Measurements from ENCODE around the gene SLC13A5.

The SLC13A5 gene

GRCh38 chr17:6713130-6713917 is at the start of gene SLC13A5:
Gene SLC13A5, minus strand, starts transcription at chr17:6713369. Its CDS starts 36 bp downstream, at chr17:6713333.
- peak within 1 kb of the TSS; percentile 73 for H3K4me3 ChIP-seq (ENCODE audit: low read length)
- H3K4me1 ChIP-seq (ENCODE audit: insufficient read depth, low read length), result peaks cover 8% of the 10 kb centered on the region
- H3K9ac ChIP-seq (ENCODE audit: low read depth, low read length), result peak within 1 kb of the TSS; percentile 58; the same call in 1 of the 2 replicates
- H3K36me3 ChIP-seq (ENCODE audit: insufficient read depth, low read depth, low read length), result no peaks in the 10 kb centered on the region
- H3K27ac ChIP-seq (ENCODE audit: low read length), result no peak within 1 kb of the TSS
- H3K27me3 ChIP-seq (ENCODE audit: insufficient read depth, low read length), result peaks cover 43% of the 10 kb centered on the region
- no peaks in the 10 kb centered on the region for H3K9me3 ChIP-seq (ENCODE audit: insufficient read depth, low read depth, low read length)

DNA sequence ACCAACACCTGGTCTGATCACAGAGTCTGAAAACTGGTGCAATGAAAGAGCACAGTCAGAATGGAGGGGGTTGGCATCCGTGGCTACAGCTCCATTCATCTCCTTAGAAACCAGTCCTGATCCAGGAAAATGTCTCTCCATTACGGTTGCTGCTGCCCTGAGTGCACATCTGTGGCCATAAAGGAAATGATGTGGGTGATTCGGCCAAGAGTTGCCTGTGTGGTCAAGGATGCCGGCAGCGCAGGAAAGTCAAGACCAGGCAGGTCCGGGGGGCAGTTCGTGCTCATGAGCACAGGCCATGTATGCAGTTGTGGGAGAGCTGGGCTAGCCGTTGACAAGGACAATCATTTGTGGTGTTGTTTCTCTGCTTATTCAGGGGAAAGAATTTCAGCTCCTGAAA is 48.6 kb upstream of the SLC13A5 start:
- Histone ChIP-seq H3K9me3 (ENCODE audit: insufficient read depth, low read depth, low read length) (no peaks in the 10 kb centered on the region), H3K36me3 (ENCODE audit: insufficient read depth, low read depth, low read length) (no peaks in the 10 kb centered on the region), H3K4me1 (ENCODE audit: insufficient read depth, low read length) (no peaks in the 10 kb centered on the region), H3K27ac (ENCODE audit: low read length) (no peak overlapping the region), H3K27me3 (ENCODE audit: insufficient read depth, low read length) (no peaks in the 10 kb centered on the region), H3K4me3 (ENCODE audit: low read length) (no peak overlapping the region), H3K9ac (ENCODE audit: low read depth, low read length) (no peak overlapping the region)

GRCh38 chr17:6757747-6758146 is 44.6 kb upstream of the SLC13A5 start:
- no peaks in the 10 kb centered on the region for H3K9me3 ChIP-seq (ENCODE audit: insufficient read depth, low read depth, low read length)
- no peak overlapping the region for H3K27ac ChIP-seq (ENCODE audit: low read length)
- H3K27me3 ChIP-seq (ENCODE audit: insufficient read depth, low read length), result no peaks in the 10 kb centered on the region
- no peaks in the 10 kb centered on the region for H3K36me3 ChIP-seq (ENCODE audit: insufficient read depth, low read depth, low read length)
- H3K9ac ChIP-seq (ENCODE audit: low read depth, low read length), result no peak overlapping the region
- H3K4me1 ChIP-seq (ENCODE audit: insufficient read depth, low read length), result peaks cover under 1% of the 10 kb centered on the region; the same call in 1 of the 2 replicates
- no peak overlapping the region for H3K4me3 ChIP-seq (ENCODE audit: low read length)

GRCh38 chr17:6756425-6757031 is 43.4 kb upstream of the SLC13A5 start:
- Histone ChIP-seq H3K4me3 (ENCODE audit: low read length) (no peak overlapping the region), H3K9ac (ENCODE audit: low read depth, low read length) (no peak overlapping the region), H3K27ac (ENCODE audit: low read length) (no peak overlapping the region)

DNA sequence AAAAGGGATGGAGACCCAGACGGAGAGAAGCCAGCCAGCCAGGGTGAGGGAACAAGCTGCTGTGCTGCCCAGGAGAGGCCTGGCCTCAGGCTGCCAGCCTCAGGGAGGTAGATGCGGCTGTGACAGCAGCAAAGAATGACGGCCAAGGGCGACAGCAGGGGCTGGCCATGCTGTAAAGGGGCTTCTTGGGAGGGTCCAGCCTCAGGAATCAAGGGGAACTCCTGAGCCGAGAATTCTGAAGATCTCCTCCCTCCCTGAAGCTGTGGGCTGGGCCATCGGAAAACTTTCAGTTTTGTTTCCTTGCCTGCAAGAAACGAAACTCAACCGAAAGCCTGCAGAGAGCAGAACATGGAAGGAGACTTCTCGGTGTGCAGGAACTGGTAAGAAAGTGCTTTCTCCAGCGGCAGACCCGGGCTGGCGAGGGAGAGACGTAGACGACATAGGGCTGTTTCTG is 42.6 kb upstream of the SLC13A5 start, which contains the start of gene XAF1:
TSS of gene XAF1 (plus strand) at position 316 of the 454 bp plus-strand sequence. CDS start at position 349, 33 bp downstream.
- Histone ChIP-seq H3K9me3 (ENCODE audit: insufficient read depth, low read depth, low read length) (no peaks in the 10 kb centered on the region), H3K4me3 (ENCODE audit: low read length) (no peak within 1 kb of the TSS), H3K27ac (ENCODE audit: low read length) (no peak within 1 kb of the TSS), H3K36me3 (ENCODE audit: insufficient read depth, low read depth, low read length) (no peaks in the 10 kb centered on the region), H3K27me3 (ENCODE audit: insufficient read depth, low read length) (no peaks in the 10 kb centered on the region), H3K4me1 (ENCODE audit: insufficient read depth, low read length) (peaks cover 8% of the 10 kb centered on the region; the same call in 1 of the 2 replicates), H3K9ac (ENCODE audit: low read depth, low read length) (no peak within 1 kb of the TSS)

More at GRCh38 chr17:6756425-6757031, 43.4 kb upstream of the SLC13A5 start:
- H3K27me3 ChIP-seq (ENCODE audit: insufficient read depth, low read length), result no peaks in the 10 kb centered on the region
- no peaks in the 10 kb centered on the region for H3K36me3 ChIP-seq (ENCODE audit: insufficient read depth, low read depth, low read length)
- no peaks in the 10 kb centered on the region for H3K9me3 ChIP-seq (ENCODE audit: insufficient read depth, low read depth, low read length)
- H3K4me1 ChIP-seq (ENCODE audit: insufficient read depth, low read length), result peaks cover 8% of the 10 kb centered on the region; the same call in 1 of the 2 replicates

DNA sequence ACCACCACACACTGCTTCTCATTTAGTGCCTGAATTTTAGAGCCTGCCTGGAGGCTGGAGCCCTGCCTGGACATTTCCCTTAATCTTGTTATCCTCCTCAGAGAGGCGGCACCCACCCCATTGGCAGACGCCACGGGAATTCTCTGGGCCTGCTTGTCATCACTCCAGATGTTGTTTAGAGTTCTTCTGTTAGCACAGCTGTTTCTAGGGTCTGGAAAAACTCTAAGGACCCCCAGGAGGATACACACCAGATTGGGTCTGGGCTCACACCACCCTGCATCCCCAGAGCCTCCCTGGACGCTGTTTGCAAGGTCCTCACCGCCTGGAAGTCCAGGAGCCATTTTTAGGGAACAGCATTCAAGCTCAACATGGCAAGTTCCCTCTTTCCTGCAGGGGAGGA is 42.1 kb upstream of the SLC13A5 start:
- Histone ChIP-seq H3K4me3 (ENCODE audit: low read length) (no peak overlapping the region), H3K27me3 (ENCODE audit: insufficient read depth, low read length) (no peaks in the 10 kb centered on the region), H3K9ac (ENCODE audit: low read depth, low read length) (no peak overlapping the region), H3K9me3 (ENCODE audit: insufficient read depth, low read depth, low read length) (no peaks in the 10 kb centered on the region), H3K36me3 (ENCODE audit: insufficient read depth, low read depth, low read length) (no peaks in the 10 kb centered on the region), H3K4me1 (ENCODE audit: insufficient read depth, low read length) (peaks cover 8% of the 10 kb centered on the region; the same call in 1 of the 2 replicates), H3K27ac (ENCODE audit: low read length) (no peak overlapping the region)

DNA sequence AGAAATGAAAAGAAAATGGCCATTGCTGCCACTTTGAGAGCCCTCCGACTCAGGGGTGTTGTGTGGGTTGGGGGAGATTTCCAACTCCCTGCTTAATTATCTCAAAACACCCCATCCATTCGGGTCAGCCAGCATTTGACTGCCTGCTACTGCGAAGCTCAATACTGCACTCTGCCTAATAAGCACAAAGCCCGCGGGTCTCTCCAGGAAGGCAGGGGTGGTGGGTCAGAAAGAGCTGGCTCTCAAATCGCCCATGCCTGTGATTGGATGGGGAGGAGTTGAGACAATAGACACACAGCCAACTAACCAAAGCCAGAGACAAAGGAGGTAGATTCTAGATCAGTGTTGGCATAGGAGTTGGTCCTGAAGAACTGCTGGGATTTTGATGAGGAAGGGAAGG is 40.4 kb upstream of the SLC13A5 start:
- Histone ChIP-seq H3K9me3 (ENCODE audit: insufficient read depth, low read depth, low read length) (no peaks in the 10 kb centered on the region), H3K36me3 (ENCODE audit: insufficient read depth, low read depth, low read length) (no peaks in the 10 kb centered on the region), H3K27me3 (ENCODE audit: insufficient read depth, low read length) (no peaks in the 10 kb centered on the region), H3K4me1 (ENCODE audit: insufficient read depth, low read length) (peaks cover 8% of the 10 kb centered on the region; the same call in 1 of the 2 replicates), H3K4me3 (ENCODE audit: low read length) (no peak overlapping the region), H3K27ac (ENCODE audit: low read length) (no peak overlapping the region), H3K9ac (ENCODE audit: low read depth, low read length) (no peak overlapping the region)

DNA sequence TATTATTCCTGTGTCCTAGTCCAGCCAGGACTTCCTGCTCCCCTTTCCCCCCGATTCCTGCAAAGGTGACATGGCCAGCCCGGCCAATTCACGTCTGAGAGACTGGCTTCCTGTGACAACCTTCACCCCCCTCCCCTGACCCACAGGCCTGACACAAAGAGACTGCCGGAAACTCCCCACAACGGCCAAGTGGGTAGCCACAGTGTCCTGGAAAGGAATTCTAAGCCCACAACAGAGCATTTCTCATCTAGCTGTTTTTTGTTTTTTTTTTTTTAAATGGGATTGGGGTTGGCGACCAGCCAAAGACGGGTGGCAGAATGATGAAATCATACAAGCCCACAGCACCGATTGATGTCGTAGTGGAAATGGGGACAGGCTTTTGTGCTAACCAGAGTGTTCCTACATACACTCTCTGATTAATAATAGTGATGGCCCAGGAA is 39.9 kb upstream of the SLC13A5 start:
- Histone ChIP-seq H3K27ac (ENCODE audit: low read length) (no peak overlapping the region), H3K4me3 (ENCODE audit: low read length) (no peak overlapping the region), H3K9ac (ENCODE audit: low read depth, low read length) (peak overlapping the region; percentile 19; the same call in 1 of the 2 replicates), H3K36me3 (ENCODE audit: insufficient read depth, low read depth, low read length) (no peaks in the 10 kb centered on the region), H3K9me3 (ENCODE audit: insufficient read depth, low read depth, low read length) (no peaks in the 10 kb centered on the region), H3K27me3 (ENCODE audit: insufficient read depth, low read length) (no peaks in the 10 kb centered on the region), H3K4me1 (ENCODE audit: insufficient read depth, low read length) (peaks cover 8% of the 10 kb centered on the region; the same call in 1 of the 2 replicates)

DNA sequence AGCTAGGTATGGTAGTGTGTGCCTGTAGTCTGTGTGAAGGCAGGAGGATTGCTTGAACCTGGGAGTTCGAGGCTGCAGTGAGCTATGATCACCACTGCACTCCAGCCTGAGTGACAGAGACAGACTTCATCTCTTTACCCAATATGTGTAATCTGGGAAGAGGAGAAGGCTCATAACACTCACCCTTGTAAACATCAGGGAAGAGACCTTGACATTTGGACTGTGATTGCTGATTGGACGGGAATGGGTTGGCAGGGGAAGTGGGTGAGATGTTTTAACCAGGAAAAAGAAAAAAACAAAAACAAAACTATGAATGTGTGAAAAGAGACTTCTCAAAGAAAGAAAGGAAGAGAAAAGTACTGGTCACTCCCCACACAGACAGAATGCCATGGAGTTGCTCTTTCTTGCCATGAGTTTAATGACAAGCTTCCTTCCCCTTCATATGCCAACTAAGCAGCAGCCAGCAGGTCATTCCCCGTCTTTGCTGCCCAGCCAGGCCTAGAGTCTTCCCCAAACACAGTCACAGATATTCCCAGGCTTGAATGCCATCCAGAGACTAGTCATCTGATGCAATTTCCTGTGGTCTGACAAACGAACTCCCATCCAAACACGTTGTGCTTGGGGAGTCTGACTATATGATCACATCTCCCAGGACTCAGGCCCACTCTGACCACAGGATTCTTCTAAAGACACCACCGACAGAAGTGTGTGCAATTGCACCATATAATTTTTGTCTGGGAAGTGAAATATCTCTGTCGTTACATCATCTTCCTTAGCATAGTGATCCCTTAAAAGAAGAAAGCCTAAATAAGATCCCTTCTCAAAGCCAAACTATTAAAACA is 39.1 kb upstream of the SLC13A5 start:
- Histone ChIP-seq H3K4me1 (ENCODE audit: insufficient read depth, low read length) (peaks cover 8% of the 10 kb centered on the region; the same call in 1 of the 2 replicates), H3K27ac (ENCODE audit: low read length) (no peak overlapping the region)

DNA sequence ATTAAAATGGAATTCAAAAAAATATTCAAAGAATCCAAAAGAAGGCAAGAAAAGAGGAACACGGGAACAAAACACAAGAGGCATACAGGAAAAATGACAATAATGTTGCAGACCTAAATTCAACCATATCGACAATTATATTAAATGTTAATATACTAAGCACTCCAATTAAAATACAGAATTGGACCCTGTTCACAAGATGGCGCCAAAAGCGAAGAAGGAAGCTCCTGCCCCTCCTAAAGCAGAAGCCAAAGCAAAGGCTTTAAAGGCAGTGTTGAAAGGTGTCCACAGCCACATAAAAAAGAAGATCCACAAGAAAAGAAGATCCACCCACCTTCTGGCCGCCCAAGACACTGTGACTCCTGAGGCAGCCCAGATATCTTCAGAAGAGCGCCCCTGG is 36.4 kb upstream of the SLC13A5 start:
- Histone ChIP-seq H3K4me1 (ENCODE audit: insufficient read depth, low read length) (peaks cover 8% of the 10 kb centered on the region; the same call in 1 of the 2 replicates), H3K27me3 (ENCODE audit: insufficient read depth, low read length) (no peaks in the 10 kb centered on the region), H3K9me3 (ENCODE audit: insufficient read depth, low read depth, low read length) (no peaks in the 10 kb centered on the region), H3K36me3 (ENCODE audit: insufficient read depth, low read depth, low read length) (no peaks in the 10 kb centered on the region), H3K9ac (ENCODE audit: low read depth, low read length) (no peak overlapping the region), H3K27ac (ENCODE audit: low read length) (no peak overlapping the region), H3K4me3 (ENCODE audit: low read length) (no peak overlapping the region)

More for the DNA sequence above, 39.1 kb upstream of the SLC13A5 start:
- Histone ChIP-seq H3K9ac (ENCODE audit: low read depth, low read length) (peak overlapping the region; percentile 19; the same call in 1 of the 2 replicates), H3K4me3 (ENCODE audit: low read length) (no peak overlapping the region), H3K36me3 (ENCODE audit: insufficient read depth, low read depth, low read length) (no peaks in the 10 kb centered on the region), H3K9me3 (ENCODE audit: insufficient read depth, low read depth, low read length) (no peaks in the 10 kb centered on the region), H3K27me3 (ENCODE audit: insufficient read depth, low read length) (no peaks in the 10 kb centered on the region)

- Histone ChIP-seq H3K4me1 (ENCODE audit: insufficient read depth, low read length) (peaks cover 8% of the 10 kb centered on the region; the same call in 1 of the 2 replicates), H3K9me3 (ENCODE audit: insufficient read depth, low read depth, low read length) (no peaks in the 10 kb centered on the region), H3K27me3 (ENCODE audit: insufficient read depth, low read length) (no peaks in the 10 kb centered on the region), H3K36me3 (ENCODE audit: insufficient read depth, low read depth, low read length) (no peaks in the 10 kb centered on the region), H3K4me3 (ENCODE audit: low read length) (no peak overlapping the region), H3K9ac (ENCODE audit: low read depth, low read length) (no peak overlapping the region), H3K27ac (ENCODE audit: low read length) (no peak overlapping the region)
Observed at GRCh38 chr17:6748617-6749016, 35.4 kb upstream of the SLC13A5 start.
